H1 (cell line): ENCODE measurements around the gene YEATS2. TPM values are rescaled to one million over a fixed set of nuclear protein-coding genes. Genes with fewer than 3 reads are reported as not detected.

Source experiments
- GABPA ChIP-seq: IDR thresholded peaks from 2 replicates; pipeline ENCODE4 v1.6.1; 2011; ENCODE audit warnings: mild to moderate bottlenecking, low read length, moderate library complexity, borderline replicate concordance; ENCODE audit not compliant: insufficient read depth
- MAFK ChIP-seq: IDR thresholded peaks from 2 replicates; pipeline ENCODE4 v1.6.1; 2012; ENCODE audit warnings: low read depth, mild to moderate bottlenecking, improper control_type of control experiment, low read length
- TCF12 ChIP-seq: IDR thresholded peaks from 2 replicates; pipeline ENCODE4 v1.6.1; 2011; ENCODE audit warnings: low read depth, mild to moderate bottlenecking, low read length
- USF2 ChIP-seq: IDR thresholded peaks from 2 replicates; pipeline ENCODE4 v1.6.1; 2011; ENCODE audit warnings: low read length, improper control_type of control experiment
- polyA plus RNA-seq, 7 experiments: library from polyadenylated mRNA; depleted of rRNA in 3 of 7; stranded (reverse) in 5 of 7; unstranded in 2 of 7; fragments of >200 nt in 5 of 7; fragments of 200-250 nt in 2 of 7; gene quantifications; 1 replicate in 5 of 7; 2 replicates in 1 of 7; 4 replicates in 1 of 7; pipeline versions ENCODE4 v1.2.1 to v1.2.3, GENCODE V29; 2011 to 2013; ENCODE audit warnings: missing spikeins in 2 of 7, mixed read lengths in 2 of 7
- total RNA-seq: library from RNA; stranded (reverse); fragmentation: NEBNext Ultra II Directional; extraction: Animal tissue kit (Norgen Biotek cat#: 25700); gene quantifications from 2 replicates; pipeline ENCODE4 v1.2.1, GENCODE V29; 2021

YEATS2 gene
- total and polyA plus RNA-seq, 2 of the 8 experiments (the other 6 are each of a cell fraction or from before 2014, with no cell fraction given): 35.3 to 53.7 TPM

- TF ChIP-seq TCF12 (no peak), USF2 (no peak), MAFK (no peak), GABPA (no peak)
These were observed 127.3 kb downstream of the YEATS2 start (continued) for GRCh38 chr3:183824761-183825455.
